HG02852 (cell line): ENCODE results near the gene ATP9A.
"Not testable (repeated sequence)": the region's sequence is repeated elsewhere in the genome, so short reads cannot be mapped to it uniquely, and the experiment has no call there.

ENCODE experiments used
- ATAC-seq: cut with Tn5 transposase; IDR thresholded peaks from one replicate; pipeline ENCODE4 v1.9.1; 2021; ENCODE audit warnings: mild to moderate bottlenecking, moderate library complexity; ENCODE audit not compliant: unreplicated experiment

Gene ATP9A

GRCh38 chr20:51792960-51793359 is 24.8 kb upstream of the ATP9A start:
- no peak for ATAC-seq

- ATAC-seq = no peak
Measured at GRCh38 chr20:51791626-51792025, 23.4 kb upstream of the ATP9A start.

- ATAC-seq = no peak
Measured at GRCh38 chr20:51790256-51790655, 22.1 kb upstream of the ATP9A start.

- ATAC-seq = no peak
Measured at GRCh38 chr20:51789434-51789833, 21.2 kb upstream of the ATP9A start.

- no peak for ATAC-seq
Measured at GRCh38 chr20:51788822-51789221, 20.6 kb upstream of the ATP9A start.

GRCh38 chr20:51784299-51784698 is 16.1 kb upstream of the ATP9A start:
- ATAC-seq = no peak

- not testable (repeated sequence) for ATAC-seq
Measured at GRCh38 chr20:51778229-51778759, 10.1 kb upstream of the ATP9A start.

- ATAC-seq = no peak
Measured at GRCh38 chr20:51775241-51775640, 7.1 kb upstream of the ATP9A start.

- ATAC-seq = no peak
Measured at GRCh38 chr20:51772236-51772635, 4.0 kb upstream of the ATP9A start.

GRCh38 chr20:51769976-51770615 is 1.9 kb upstream of the ATP9A start:
- ATAC-seq = no peak

GRCh38 chr20:51768759-51769517 is 748 bp upstream of the ATP9A start:
- ATAC-seq = no peak

- ATAC-seq = no peak
Measured at GRCh38 chr20:51766994-51767866, 960 bp downstream of the ATP9A start.

GRCh38 chr20:51765381-51765780 is 2.8 kb downstream of the ATP9A start:
- ATAC-seq = not testable (repeated sequence)

- ATAC-seq = no peak
Measured at GRCh38 chr20:51763965-51764602, 4.1 kb downstream of the ATP9A start.

GRCh38 chr20:51760905-51761546 is 7.2 kb downstream of the ATP9A start:
- no peak for ATAC-seq

GRCh38 chr20:51759769-51760510 is 8.2 kb downstream of the ATP9A start:
- no peak for ATAC-seq

GRCh38 chr20:51758978-51759544 is 9.1 kb downstream of the ATP9A start:
- ATAC-seq = no peak

- no peak for ATAC-seq
Measured at GRCh38 chr20:51757226-51757625, 11.0 kb downstream of the ATP9A start.

- ATAC-seq = peak; percentile 68
Measured at GRCh38 chr20:51756653-51757052, 11.5 kb downstream of the ATP9A start.
